Erythroblast (primary cell): ENCODE data around the gene MT1G.
A peak's percentile ranks its signal among the peaks of the same experiment; 100 is the strongest.

Experiments
- DNase-seq, 2 experiments: peaks; one replicate each; lab custom pipeline; 2025; lab: John Stamatoyannopoulos, UW
- GATA1 ChIP-seq: IDR thresholded peaks from 2 replicates; pipeline ENCODE4 v1.6.1; 2011; ENCODE audit warnings: low read depth, mild to moderate bottlenecking, control low read depth, low read length, moderate library complexity
- POLR2A ChIP-seq: IDR thresholded peaks from 2 replicates; pipeline ENCODE4 v1.6.1; 2011; ENCODE audit warnings: mild to moderate bottlenecking, low read length

Gene MT1G

DNA sequence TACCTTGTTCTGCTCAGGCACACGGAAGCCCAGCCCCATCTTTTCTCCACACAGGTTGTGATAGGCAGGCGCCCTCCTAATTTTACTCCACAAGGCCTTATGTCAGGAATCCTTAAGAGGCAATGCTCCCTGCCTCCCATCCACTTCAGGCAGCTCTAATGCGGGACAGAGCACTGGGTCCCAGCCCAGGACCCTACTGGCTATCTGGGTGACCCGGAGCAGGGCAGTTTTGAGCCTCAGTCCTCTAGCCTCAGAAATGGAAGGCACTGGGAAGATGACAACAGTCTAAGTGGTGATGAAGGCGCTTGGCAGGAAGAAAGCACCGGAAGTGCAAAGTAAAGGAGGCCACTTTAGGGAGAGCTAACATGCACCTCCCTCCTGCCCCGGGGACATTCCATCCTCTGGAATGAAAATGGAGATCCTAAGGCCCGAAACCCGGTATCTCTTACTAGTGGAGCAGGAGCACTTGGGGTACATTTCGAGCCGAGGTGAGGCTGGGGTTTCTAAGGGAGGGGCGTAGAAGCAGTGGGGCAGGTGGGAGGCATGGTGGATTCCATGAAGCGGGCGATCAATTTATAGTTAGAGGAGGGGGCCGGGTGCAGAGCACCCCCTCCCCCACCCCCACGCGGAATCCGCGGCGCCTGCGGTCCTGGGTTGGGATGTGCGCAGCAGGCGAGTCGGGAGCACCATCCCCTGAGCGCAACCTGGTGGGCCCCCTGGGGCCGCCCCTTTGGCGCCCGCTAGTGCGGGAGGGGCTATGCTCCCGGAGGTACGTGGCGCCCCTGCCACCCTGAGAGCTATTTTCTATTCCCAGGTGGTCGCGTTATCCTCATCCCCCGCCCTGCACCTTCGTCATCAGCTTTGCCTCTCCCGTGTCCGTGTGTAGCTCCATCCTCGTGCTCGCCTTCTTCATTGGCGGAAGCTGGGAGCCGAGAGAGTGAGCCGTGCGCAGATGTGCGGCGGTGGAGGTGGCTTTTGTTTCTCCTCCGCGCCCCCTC lies 5.2 kb downstream of the MT1G start:
- TF ChIP-seq GATA1 = no peak
- no peak for DNase-seq

DNA sequence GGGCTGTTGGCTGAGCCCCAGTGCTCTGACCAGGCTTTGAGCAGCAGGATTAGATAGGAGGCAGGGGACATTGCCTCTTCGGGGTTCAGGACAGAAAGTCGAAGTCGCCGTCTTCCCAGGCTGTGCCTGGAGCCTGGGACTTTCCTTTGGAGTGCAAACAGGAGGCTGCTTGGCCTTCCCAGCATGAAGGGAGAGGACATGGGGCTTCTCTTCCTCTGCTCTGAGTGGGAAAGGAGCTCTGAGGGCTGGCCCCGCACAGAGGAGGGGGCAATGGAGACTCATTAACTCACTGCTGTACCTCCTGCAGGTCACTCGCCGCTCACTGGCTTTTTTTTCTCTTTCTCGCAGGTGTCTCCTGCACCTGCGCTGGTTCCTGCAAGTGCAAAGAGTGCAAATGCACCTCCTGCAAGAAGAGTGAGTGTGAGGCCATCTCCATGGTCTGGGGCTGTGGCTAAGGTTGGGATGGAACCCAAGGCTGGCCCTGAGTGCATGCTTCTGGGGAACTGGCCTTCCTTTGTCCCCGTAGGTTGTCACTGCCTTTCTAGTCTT lies 9.5 kb downstream of the MT1G start:
- no peak for TF ChIP-seq GATA1
- no peak for TF ChIP-seq POLR2A
- no peak for DNase-seq

DNA sequence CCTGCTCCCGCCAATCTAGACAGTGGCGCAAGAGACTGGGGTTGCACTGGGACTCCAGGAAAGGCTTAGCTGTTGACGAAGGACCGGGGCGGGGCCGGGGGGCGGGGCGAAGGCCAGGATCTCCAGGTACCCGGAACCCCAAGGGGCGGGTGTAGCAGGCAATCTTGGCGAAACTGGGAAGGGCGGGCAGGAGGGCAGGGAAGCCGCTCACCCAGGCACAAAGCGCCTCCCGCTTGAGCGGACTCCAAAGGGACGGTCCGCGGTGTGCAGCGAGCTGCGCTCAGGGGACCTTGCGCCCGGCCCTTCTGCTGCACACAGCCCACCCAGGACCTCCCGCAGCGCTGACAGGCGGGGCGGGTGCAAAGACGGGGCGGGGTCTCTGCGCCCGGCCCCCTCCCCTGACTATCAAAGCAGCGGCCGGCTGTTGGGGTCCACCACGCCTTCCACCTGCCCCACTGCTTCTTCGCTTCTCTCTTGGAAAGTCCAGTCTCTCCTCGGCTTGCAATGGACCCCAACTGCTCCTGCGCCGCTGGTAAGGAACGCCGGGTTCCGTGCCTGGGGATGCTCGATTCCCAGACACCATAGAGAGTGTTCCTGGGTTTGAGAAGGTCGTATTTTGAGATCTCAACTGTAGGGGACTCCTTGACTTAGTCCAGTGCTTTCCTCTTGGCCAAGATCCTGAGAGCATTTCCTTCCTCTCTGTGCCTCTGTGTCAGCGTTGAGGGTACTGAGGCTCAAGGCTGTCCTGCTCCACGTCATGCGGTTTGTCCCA lies 10.1 kb downstream of the MT1G start, which contains the start of gene MT1F:
Gene MT1F, plus strand, starts transcription at position 405 of the 772 bp plus-strand sequence. Its CDS starts 100 bp downstream, at position 505.
- peak; percentile 9 to 33 for DNase-seq
- no peak for TF ChIP-seq POLR2A
- no peak for TF ChIP-seq GATA1

DNA sequence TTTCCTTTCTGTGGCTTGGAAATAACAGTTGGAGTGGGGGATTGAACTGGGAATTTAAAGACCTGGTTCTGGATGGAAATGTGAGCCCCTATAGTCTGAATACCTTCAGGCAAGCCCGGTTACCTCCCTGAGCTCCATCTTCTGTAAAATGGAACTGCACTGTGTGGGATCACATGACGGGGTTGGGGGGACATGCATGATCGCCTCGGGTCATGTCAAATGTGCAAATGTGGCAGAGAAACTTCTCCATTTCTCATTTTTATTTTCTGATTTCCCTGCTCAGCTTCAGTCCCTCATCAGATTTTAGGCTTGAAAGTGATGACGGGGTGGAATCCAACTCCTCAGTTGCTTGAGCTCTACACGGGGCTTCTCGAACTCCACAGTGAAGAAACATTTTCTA lies 14.6 kb downstream of the MT1G start:
- no peak for DNase-seq
- TF ChIP-seq POLR2A (no peak), GATA1 (no peak)

DNA sequence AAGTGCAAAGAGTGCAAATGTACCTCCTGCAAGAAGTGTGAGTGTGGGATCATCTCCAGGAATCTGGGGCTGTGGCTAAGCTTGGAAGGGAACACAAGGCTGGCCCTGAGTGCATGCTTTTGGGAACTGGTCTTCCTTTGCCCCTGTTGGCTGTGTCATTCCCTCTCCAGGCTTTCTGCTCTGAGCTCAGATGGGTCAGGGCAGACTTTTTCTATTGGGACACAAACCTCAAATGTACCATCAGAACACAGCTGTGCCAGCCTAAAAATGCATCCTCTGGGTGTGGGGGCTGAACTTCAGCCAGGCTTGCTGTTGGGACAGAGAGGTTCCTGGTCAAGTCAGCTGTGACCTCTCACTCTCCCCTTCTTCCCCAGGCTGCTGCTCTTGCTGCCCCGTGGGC lies 15.3 kb downstream of the MT1G start:
- TF ChIP-seq GATA1 = no peak
- no peak for TF ChIP-seq POLR2A
- no peak for DNase-seq

DNA sequence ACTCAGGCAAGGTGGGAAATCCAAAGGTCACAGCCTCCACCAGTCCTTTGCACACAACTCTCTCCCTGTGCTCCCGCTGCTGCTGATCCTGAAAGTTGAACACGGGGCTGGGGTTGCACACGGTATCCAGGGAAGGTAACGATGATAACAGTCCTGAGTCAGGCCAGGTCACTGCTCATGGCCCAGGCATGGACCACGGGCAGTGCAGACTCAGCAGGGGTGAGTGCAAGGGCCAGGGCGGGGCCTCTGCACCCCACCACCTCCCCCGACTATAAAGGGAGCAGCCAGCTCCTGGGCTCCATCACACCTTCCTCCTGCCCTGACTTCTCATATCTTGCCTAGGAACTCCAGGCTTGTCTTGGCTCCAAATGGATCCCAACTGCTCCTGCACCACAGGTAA lies 16.3 kb downstream of the MT1G start, which contains the start of gene MT1B:
Gene MT1B, plus strand, starts transcription at position 301 of the 400 bp plus-strand sequence. Its CDS starts 68 bp downstream, at position 369.
- TF ChIP-seq POLR2A (no peak), GATA1 (no peak)

DNA sequence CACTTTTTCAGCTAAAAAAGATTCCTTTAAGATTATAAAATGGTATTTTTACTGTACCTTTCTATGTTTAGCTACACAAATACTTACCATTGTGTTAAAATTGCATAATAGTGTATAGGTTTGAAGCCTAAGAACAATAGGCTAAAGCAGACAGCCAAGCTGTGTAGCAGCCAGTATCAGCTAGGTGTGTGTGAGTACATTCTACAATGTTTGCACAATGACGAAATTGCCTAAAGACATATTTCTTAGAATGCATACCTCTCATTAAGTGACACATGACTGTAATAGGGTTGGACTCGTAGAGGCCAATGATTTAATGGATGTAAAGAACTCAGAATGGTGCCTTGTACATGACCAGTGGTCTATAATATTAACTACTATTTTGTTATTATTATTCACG lies 18.0 kb downstream of the MT1G start:
- TF ChIP-seq GATA1 (no peak), POLR2A (no peak)
- no peak for DNase-seq

More for the DNA sequence above, 16.3 kb downstream of the MT1G start, which contains the start of gene MT1B:
- DNase-seq = no peak

DNA sequence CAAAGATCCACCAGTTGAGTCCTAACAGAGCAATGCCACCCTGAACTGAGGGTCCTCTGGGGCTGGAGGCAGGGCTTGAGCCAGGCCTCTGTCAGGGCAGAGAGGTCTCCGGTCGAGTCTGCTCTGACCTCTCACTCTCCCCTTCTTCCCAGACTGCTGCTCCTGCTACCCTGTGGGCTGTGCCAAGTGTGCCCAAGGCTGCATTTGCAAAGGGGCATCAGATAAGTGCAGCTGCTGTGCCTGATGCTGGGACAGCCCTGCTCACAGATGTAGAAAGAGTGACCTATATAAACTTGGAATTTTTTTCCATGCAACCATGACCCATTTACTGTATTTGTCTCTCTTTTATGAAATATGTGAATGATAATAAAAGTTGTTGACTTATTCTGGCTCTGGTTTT lies 18.6 kb downstream of the MT1G start:
- DNase-seq = no peak
- no peak for TF ChIP-seq POLR2A

DNA sequence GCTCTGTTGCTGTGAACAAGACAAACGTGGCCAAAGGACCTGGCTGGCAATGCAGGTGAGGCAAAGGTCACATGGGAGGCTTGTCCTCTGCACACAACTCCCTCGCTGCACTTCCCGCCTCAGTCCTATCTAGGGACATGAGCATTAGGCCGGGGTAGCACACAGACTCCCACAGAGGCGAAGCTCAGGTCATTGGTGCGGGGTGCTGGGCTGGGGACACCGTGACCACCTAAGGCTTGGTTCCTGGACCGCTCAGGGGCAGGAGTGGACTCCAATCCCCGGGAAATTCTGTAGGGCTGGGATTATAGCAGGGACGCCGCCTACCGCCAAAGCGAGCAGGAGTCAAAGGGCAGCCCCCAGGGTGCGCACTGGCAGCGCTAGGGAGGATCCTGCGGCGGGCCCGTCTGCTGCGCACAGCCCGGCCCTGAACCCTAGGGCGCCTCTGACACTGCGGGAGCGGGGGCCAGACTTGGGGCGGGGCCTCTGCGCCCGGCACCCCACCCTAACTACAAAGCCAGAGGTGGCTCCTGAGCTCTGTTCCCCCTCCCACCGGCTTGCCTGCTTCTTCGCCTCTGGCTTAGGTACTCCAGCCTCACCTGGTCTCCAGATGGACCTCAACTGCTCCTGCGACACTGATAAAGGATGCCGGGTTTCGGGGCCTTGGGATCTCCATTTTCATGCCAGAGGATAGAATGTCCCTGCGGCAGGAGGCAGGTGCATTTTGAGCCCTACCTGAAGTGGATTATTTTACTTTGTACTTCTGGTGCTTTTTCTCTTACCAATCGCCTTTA lies 20.0 kb downstream of the MT1G start:
- TF ChIP-seq POLR2A = no peak
- TF ChIP-seq GATA1 = no peak

DNA sequence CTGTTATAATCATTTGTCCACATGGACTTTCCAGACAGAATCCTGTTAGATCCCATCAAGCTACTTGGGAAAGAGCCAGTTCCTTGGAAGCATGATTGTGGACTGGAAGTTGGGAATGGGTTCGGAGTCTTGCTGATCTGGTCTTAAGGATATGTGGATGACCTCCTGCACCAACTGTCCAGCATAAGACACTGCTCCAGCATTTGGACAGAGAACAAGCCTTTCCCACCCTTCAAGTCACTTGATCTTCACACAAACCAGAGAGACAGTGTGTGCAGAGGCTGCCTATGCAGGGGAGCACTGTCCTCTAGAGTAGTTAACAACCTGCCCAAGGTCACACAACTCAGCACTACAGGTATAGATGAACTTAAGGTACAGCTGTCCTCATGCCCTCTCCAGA lies 22.0 kb downstream of the MT1G start:
- DNase-seq = no peak
- no peak for TF ChIP-seq GATA1
- no peak for TF ChIP-seq POLR2A

More for the DNA sequence above, 20.0 kb downstream of the MT1G start:
- no peak for DNase-seq

DNA sequence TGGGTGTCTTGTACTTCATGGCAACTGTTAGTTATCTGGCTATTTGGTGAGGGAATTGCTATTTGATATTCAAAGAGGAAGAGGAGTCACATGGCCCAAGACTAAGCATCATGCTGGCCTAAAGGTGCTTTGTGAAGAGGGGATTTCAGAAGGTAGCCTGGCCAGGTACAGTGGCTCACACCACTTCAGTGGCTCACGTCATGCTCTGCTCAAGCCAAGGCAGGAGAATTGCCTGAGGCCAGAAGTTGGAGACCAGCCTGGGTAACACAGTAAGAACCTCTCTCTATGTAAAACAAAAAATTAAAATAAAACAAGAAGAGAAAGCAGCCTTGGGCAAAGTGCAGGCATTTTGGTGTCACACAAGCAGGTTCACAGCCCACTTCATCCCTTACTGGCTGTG lies 22.6 kb downstream of the MT1G start:
- DNase-seq = no peak
- TF ChIP-seq GATA1 = no peak
- no peak for TF ChIP-seq POLR2A

DNA sequence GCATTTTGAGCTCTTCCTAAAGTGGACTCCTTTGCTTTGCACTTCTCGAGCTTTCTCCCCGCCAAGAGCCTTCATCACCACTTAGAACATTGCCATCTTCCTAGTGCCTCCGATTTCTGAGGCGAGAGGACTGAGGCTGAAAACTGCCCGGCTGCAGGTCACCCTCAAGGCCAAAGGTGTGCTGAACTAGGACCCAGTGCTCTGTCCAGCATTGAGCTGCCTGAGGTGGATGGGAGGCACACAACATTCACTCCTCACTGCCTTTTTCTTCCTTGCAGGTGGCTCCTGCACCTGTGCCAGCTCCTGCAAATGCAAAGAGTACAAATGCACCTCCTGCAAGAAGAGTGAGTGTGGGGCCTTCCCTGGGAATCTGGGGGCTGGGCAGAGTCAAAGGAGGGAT lies 24.0 kb downstream of the MT1G start:
- TF ChIP-seq POLR2A (no peak), GATA1 (no peak)
- no peak for DNase-seq

DNA sequence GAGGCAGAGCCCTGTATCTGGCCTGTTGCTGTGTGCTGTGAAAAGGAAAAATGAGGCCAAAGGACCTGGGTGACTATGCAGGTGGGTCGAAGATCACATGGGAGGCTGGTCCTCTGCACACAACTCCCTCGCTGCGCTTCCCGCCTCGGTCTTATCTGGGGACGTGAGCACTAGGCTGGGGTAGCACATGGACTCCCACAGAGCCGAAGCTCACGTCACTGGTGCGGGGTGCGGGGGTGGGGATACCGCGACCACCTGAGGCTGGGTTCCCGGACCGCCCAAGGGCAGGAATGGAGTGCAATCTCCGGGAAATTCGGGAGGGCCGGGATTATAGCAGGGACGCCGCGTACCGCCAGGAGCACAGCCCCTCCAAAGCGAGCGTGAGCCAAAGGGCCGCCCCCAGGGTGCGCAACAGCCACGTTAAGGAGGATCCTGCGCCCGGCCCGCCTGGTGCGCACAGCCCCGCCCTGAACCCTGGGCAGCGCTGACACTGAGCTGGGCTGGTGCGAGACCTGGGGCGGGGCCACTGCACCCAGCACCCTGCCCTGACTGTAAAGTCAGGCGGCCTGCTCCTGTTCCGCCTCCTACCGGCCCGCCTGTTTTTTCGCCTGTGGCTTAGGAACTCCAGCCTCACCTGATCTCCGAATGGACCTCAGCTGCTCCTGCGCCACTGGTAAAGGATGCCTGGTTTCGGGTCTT lies 24.6 kb downstream of the MT1G start:
- peak; percentile 65 for DNase-seq
- TF ChIP-seq POLR2A = no peak
- no peak for TF ChIP-seq GATA1
